Stimulated activated CD8-positive, alpha-beta memory T cell treated with anti-CD3 and anti-CD28 coated beads, Interleukin-12 subunit alpha, Interleukin-12 subunit beta, amount 100 ng/mL, for 24 hours (primary cell): ENCODE data around the gene CEP41.

Experiments used
- DNase-seq: peaks from one replicate; pipeline ENCODE4 v3.0.0-alpha.2; 2020; ENCODE audit errors: extremely low read depth

CEP41 gene

GRCh38 chr7:130350945-130351790 lies 89.6 kb downstream of the CEP41 start:
- no peak for DNase-seq

GRCh38 chr7:130349911-130350782 lies 90.7 kb downstream of the CEP41 start:
- DNase-seq, result no peak

GRCh38 chr7:130346941-130347340 lies 93.9 kb downstream of the CEP41 start:
- DNase-seq, result no peak

GRCh38 chr7:130346177-130346905 lies 94.5 kb downstream of the CEP41 start:
- DNase-seq, result no peak

GRCh38 chr7:130345725-130346124 lies 95.1 kb downstream of the CEP41 start:
- no peak for DNase-seq

- no peak for DNase-seq
These were observed 95.7 kb downstream of the CEP41 start for GRCh38 chr7:130345136-130345535.

GRCh38 chr7:130344271-130344866 lies 96.4 kb downstream of the CEP41 start, which contains the start of gene CPA5:
Gene CPA5 (plus strand): TSS chr7:130344816. CDS start chr7:130346486, 1,670 bp downstream.
- no peak for DNase-seq
